KBM-7 (cell line): ENCODE measurements around the gene BRINP3.

Experiments
- DNase-seq: peaks from one replicate; pipeline ENCODE4 v3.0.0-alpha.2; 2015
- in situ Hi-C: fragments of 300-500 bp; cut with MboI; formaldehyde crosslinking; loops from 2 replicates; pipeline ENCODE4 v1.14.3; 2020; ENCODE audit warnings: low sequenced_read_pairs, low pct_unique_long_range_greater_than_20kb, mixed read lengths

Gene BRINP3

DNA sequence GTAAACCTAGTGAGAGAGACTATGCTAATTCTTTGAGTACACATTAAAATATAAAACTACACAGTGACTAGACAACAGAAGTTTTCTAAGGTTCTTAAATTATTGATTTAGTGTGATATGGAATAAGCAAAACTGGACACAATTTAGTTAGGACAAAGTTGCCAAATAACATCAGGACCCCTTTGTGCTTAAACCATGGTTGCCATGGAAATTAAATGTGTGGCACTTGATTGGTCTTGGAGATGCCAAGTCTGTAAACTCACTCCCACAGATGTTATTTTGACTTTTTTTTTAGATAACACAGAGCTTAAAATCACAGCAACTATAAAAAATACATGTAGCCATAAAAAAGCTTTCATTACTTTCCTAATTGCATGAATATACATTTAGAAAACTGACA lies 234.6 kb downstream of the BRINP3 start:
- in situ Hi-C loops: no loop called here
- DNase-seq: no peak

DNA sequence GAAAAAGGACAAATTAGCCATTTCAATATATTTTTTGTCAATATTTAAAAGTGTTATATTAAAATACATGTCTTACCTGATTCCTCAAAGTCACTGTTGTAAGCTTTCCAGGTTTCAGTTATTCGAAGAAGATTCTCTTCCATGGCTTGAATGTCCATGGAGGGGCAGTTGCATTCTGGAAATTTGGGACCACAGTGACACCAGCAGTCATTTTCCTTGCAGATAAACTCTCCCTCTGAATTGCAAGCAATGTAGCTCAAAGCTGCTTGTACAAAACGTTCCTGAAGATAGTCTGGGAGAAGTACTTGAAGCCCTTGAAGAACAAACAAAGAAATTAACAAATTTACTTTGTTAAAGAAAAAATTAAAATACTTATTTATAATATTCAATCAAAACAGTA lies 251.7 kb downstream of the BRINP3 start:
- in situ Hi-C loops: no loop called here
- no peak for DNase-seq

DNA sequence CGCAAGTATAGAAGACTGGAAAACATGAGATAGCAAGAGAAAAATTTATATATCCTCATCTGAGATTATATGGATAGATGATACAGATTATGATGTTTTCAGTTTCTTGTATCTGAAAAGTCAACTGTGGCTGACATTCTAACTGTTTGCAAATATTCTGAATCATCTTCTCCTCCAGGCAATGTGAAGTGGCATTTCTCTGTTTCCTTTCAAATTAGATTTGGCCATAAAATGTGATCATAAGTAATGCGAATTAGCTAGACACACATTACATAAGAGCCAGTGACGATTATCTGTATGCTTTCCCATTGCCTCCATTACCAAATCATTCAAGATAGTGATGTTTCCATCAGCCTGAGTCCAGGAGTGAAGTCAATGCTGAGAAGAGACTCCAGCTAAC lies 265.2 kb downstream of the BRINP3 start:
- in situ Hi-C loops: no loop called here
- DNase-seq: no peak

DNA sequence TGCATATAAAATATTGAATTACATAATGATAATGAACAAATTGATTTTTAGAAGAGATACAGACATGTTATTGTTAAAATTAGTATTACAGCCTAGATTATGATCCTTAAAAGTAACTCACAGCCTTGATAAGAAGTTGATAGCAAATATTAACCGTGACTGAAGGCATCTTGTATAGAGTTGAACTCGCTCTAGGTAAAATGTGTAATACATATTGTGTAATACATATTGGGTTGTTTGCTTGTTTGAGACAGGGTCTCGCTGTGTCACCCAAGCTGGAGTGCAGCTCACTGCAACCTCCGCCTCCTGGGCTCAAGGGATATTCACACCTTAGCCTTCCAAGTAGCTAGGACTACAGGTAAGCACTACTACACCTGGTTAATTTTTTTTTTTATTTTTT lies 269.9 kb downstream of the BRINP3 start:
- in situ Hi-C loops: no loop called here

DNA sequence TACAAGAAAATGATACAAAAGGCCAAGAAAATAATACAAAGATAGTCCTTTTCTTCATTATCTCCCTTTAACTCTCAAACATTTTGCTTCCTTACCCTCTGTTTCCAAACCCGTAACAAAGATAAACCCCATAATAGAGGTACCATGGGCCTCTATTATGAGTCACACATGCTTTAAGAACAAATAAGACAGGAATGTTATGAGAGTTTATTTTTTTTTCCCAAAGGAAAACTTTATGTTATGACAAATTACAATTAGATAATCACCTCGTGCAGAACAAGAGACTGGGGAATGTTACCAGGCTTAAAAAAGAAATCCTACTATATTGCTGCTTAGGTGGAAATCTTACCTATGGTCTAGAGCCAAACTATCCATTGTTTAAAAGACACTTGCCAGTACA lies 272.0 kb downstream of the BRINP3 start:
- no peak for DNase-seq
- in situ Hi-C loops: no loop called here

More for the DNA sequence above, 269.9 kb downstream of the BRINP3 start:
- no peak for DNase-seq

DNA sequence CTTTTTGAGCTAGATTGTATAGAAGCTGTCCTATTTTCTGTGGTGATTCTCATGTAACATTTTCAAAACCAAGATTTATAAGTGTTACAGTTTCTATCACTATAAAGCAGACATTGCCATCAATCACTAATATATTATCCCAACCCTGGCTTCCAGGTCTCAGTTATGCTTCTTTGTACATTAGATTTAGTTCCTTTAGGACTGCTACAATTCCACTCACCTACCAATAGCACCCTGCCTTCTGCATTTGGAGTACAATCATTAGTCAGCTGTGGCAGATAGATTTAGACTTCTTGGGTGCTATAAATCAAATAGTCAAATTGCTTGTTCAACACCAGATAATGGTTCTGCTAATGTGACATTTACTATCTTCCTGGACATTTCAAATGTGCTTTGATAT lies 281.6 kb downstream of the BRINP3 start:
- in situ Hi-C loops: no loop called here
- no peak for DNase-seq

DNA sequence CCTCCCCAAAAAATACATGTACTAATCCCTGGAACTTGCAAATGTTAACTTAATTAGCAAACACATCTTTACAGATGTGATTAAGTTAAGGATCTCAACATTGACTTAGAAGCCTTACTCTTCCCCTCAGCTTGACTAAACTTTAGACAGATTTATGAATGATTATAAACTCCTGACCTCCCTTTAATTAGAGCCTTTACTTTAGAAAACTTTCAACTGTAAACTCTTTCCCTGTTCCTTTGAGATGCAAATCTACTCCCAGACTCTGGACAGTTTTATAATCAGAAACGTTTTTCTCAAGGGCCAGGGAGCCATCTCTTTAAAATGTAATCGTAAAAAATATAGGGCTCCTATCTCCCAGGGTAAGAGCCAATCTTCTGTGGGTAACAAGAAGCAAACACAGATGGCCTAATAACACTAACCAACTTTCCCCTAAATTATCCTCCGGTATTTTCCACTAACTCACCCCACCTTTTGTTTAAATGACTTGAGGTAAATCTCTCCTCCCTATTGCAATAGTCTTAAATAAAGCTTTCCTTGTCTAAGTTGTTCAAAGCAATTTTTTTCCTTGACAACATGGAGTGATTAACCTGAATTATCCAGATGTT lies 284.1 kb downstream of the BRINP3 start:
- in situ Hi-C loops: no loop called here
- no peak for DNase-seq

DNA sequence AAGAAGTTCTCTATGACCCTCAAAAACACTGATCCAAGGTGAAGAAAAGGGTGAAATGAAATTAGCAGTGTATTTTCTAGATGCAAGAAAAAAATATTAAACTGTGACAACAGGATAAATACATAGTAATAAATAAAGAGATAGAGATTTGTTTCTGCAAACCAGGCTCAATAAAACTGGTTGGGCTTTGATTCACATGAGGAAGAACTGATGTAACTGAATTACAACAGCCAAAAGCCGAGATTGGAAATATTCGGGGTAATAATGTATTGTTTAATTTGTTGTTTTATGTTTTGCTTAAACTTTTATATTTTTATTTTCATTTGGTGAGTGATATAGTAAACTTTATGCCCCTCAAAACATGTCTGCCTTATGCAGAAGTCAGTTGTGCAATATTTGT lies 285.0 kb downstream of the BRINP3 start:
- DNase-seq: no peak
- in situ Hi-C loops: no loop called here

DNA sequence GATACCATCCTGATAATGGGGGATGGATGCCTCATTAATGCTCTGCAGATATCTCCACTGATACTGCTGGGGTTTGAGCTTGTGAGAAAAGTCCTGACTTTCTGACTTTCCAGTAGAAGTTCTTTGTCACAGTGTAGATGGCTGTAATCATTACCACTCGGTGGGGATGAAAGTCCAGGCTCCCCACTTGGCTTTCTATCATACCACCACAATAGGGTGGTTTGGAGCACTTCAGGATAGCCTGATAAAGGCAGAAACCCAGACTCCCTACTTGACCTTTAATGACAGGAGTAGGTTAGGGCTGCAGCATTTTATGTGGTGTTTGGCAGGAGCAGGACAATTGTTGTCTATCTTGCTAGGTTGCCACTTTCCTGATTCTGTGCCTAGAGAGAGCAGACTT lies 294.1 kb downstream of the BRINP3 start:
- DNase-seq: no peak
- in situ Hi-C loops: no loop called here

DNA sequence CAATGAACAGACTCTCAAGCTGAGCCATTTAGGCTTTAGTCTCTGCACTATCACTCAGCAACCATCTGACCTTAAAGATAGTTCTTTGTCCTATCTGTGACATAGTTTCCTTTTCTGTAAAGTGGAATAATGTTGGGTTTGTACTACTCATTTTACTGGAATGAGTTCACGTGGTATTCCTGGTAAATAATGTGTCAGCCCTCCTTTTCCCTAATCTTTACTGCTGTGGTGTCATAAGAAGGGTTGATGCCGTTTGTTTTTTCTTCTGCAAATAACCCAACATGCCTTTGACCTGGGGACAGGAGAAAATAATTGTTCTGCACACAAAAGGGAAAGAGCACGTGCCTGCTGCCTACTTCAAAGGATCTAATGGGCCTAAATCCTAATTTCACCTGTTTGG lies 297.8 kb downstream of the BRINP3 start:
- in situ Hi-C loops: no loop called here
- no peak for DNase-seq

DNA sequence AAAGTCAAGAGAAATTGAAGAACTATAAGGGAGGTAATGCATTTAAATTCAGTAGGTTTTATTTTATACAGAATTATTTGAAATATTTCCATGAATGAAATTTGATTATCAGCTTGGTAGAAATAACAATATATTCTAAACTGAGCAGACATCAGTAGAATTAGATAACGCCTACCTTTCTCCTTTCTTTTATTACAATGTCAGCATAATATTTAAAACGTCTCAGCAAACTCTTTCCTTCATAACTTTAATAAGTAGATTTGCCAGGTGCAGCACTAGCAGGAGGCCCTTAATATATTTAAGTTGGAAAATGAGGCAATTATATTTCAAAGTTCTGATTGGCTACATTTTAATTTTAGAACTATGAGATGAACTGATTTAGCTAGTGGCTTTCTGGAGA lies 298.8 kb downstream of the BRINP3 start:
- in situ Hi-C loops: no loop called here
- DNase-seq: no peak

DNA sequence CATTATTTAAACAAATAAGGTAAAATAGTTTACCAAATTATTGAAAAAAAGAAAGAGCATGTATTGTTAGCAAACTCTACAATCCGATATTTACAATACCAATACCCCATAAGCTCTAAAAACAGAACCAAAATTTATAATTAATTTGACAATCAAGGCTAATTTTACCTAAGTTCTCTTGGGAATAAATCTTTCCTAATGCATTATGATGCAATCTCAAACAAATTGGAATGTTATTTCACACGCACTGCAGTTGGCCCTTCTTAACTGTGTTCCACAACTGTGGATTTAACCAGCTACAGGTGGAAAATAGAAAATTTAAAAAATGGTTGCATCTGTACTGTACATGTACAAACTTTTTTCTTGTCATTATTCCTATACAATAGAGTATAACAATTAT lies 300.1 kb downstream of the BRINP3 start:
- no peak for DNase-seq
- in situ Hi-C loops: no loop called here

DNA sequence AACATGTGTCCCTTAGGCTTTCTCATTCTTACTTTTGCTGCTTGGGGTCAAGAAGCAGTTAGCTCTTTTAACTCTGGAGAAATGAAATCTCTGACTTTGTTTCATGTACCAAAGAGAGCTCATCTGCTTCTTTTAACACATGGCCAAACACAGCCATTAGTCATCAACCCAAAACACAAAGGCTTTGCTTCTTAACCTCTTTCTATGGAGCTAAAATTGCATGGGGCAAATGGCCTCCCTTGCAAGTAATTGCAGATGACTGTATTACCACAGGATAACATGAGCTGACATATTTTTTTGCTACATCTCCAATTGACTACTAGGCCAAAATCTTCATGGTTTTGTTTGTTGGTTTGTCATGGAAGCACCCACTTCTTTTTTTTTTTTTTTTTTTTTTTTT lies 300.9 kb downstream of the BRINP3 start:
- in situ Hi-C loops: no loop called here
- no peak for DNase-seq

DNA sequence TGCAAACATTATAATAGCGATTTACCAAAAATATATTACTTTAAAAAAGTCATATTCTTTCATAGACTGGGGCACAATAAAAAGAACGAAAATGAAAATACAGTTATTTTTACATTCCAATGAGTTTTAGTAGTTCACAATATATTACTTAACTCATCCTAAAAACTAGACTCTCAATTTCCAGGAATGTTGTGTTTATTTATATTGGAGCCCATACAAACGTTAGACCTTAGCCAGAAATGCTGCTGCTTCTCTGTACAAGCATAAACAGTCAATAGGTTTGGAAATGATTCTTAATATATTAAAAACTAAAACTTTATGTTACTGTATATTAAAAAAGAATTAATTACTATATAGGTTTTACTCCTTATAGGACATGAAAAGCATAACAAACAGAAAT lies 302.3 kb downstream of the BRINP3 start:
- no peak for DNase-seq
- in situ Hi-C loops: no loop called here

DNA sequence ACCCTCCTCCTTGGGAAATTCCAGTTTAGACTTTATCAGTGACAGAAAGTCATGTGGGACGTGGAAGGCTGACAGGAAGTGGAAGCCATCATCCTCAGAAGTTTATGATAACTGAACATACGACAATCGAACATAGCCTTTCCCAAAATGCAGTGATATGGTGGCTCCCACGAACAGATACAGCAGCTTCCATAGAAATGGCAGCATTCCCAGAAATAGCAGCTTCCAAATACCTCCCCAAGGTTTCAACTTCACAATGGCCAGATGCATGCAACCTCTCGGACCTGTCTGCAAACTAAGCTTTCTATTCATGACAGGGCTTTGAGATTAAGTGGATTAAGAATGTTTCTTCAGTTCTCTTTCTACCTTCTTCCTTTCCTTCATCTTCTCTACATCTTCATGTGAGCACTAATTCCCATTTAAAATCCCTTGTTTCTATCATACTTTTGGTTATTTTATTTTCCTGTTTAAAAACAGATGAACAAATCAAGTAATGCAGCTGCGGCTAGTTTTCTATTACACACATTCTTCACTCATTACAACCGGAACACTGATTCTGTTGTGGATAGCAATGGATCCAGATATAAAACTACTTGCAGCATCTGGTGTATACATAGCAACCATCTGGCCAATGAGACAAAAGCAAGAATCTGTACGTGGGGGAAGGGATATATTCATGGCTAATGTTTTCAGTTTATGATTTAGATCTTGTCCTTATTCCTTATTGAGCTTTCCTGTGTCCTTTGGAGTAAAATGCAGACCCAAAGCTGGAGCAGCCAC lies 304.8 kb downstream of the BRINP3 start:
- DNase-seq: no peak
- in situ Hi-C loops: no loop called here

DNA sequence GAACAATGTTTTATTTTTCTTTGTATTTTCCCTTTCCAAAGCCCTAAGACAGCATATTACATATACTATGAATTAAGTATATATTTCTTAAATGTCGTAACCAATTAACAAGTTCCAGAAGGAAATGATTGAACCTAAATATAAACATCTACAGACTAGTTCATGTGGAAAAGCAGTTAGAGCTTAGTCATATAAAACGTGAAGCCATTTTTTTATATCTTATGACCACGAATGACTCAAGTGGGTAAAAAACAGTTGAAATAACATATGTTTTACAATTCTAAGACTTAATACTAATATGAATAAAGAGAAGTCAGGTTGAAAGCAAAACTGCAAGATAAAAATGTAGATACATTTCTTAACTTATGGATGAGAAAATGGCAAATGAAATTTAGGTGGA lies 307.3 kb downstream of the BRINP3 start:
- DNase-seq: no peak
- in situ Hi-C loops: no loop called here

DNA sequence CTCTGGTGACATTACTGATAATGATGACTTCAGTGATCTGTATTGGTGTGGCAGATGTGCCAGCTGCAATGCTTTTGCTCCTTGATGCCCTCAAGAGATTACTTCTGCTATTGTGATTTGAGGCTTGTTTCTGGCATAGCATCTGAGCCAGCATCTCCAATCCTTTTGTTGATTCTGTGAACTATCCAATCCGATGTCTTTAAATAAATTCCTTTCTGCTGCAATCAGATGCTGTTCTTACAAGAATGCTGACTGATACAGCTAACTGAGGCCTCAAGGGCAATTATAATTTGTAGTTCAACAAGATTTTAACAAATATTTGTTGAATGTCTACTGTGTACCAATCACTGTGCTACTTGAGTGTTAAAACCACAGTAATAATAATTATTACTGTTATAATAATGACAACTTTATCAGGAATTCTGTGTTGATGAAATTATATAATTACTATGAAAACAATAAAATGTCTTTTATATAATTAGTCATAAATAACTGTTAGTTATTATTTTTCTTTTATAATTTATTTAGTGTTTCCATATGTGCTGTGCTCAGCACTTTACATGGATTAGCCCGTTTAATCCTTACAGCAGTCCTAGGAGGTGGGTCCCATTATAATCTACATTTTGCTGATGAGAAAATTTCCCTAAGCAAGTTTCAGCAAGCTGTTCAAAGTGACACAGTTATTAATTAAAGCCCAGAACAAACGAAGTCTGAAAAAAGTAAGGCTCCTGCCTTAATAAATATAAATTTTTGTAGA lies 308.2 kb downstream of the BRINP3 start:
- DNase-seq: no peak
- in situ Hi-C loops: no loop called here

DNA sequence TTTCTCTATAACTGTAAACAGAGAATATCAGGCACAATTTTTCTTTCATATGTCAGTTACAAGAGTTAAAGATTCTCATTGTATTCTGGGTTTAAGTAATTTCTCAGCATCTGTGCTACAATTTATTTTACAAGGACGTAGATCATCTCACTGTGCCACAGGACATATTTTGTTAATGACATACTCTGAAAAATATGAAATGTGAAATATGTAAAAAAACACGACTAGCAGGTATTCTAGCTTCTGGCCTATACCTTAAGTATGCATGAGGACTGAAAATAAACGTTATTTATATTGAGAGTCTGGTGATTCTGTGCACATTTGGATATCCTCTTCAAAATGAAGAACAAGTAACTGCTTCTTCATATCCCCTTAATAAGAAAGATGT lies 308.8 kb downstream of the BRINP3 start:
- DNase-seq: no peak
- in situ Hi-C loops: no loop called here

DNA sequence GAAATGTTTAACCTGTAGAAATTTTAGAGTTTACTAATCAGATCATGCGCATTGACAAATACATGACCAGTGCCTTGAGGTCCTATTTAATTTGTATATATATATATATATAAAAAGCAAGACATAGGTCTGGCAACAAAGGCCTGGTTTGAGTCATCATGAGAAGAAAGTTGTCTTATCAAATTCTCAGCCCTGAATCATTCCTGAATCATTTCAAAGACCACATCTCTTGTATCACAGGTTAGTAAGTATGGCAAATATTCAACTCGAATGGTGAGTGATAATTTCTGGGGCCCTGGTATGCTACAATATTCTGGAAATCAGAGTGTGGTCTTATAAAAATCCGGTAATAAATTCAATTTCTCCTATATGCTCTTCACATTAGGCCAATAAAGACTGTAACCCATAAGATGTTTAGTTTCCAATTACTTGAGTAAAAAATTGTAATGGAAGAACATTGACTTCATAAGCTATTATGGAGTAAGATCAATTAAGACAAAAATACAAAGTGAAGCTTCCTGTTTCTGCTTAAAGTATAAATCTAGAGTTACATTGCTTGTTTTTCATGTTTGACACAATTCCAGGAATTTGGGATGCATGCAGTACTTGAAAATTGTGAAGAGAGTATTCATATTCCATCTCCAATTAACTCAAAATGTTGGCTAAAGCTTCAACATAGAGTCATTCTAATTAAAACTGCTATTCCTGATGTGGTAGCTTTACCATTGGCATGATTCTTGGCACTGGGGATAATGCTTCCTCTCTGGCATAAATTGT lies 309.4 kb downstream of the BRINP3 start:
- no peak for DNase-seq
- in situ Hi-C loops: no loop called here

DNA sequence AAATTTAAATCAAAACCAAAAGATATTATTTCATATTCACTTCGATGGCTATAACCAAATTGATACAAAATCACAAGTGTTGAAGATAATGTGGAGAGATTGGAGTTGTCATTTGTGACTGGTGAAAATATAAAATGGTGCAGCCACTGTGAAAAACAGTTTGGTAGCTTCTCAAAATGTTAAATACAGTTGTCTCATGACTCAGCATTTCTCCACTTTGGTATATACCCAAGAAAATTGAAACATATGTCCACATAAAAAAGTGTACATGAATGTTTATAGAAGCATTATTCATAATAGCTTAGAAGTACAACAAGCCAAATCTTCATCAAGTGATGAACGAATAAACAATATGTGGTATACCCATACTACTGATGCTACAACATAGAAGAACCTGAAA lies 318.5 kb downstream of the BRINP3 start:
- DNase-seq: no peak
- in situ Hi-C loops: no loop called here
